Mononuclear cell (primary cell): Measurements from ENCODE around the gene COL9A3. TPM values are rescaled to one million over a fixed set of nuclear protein-coding genes. Genes with fewer than 3 reads are reported as not detected.
A peak's percentile ranks its signal among the peaks of the same experiment; 100 is the strongest.
"Not testable (repeated sequence)": the region's sequence is repeated elsewhere in the genome, so short reads cannot be mapped to it uniquely, and the experiment has no call there.

Source experiments
- H3K27me3 ChIP-seq: 2 replicates; pipeline ENCODE4 v1.6.0; 2011; ENCODE audit warnings: low read length, control low read depth; ENCODE audit not compliant: insufficient read depth
- H3K4me1 ChIP-seq: 2 replicates; pipeline ENCODE4 v1.5.1; 2011; ENCODE audit warnings: mild to moderate bottlenecking, low read length, control low read depth; ENCODE audit not compliant: insufficient read depth
- H3K4me3 ChIP-seq: 2 replicates; pipeline ENCODE4 v1.5.1; 2011; ENCODE audit warnings: mild to moderate bottlenecking, low read length, moderate library complexity
- H3K9me3 ChIP-seq: 2 replicates; pipeline ENCODE4 v1.5.1; 2011; ENCODE audit warnings: low read depth, mild to moderate bottlenecking, control low read depth, low read length
- total RNA-seq: library from RNA; depleted of rRNA; stranded (reverse); fragments of >200 nt; gene quantifications from one replicate; pipeline ENCODE4 v1.2.3, GENCODE V29; 2012

COL9A3 gene
- total RNA-seq, 1 donor, result not detected

- Histone ChIP-seq H3K27me3 (no peaks in the 10 kb centered on the region), H3K9me3 (no peaks in the 10 kb centered on the region), H3K4me3 (no peak overlapping the region)
Measured at GRCh38 chr20:62854121-62854520, 37.3 kb downstream of the COL9A3 start.

GRCh38 chr20:62855120-62855519 is 38.3 kb downstream of the COL9A3 start:
- no peaks in the 10 kb centered on the region for H3K27me3 ChIP-seq
- H3K4me3 ChIP-seq, result no peak overlapping the region

More at GRCh38 chr20:62854121-62854520, 37.3 kb downstream of the COL9A3 start:
- H3K4me1 ChIP-seq, result no peaks in the 10 kb centered on the region

GRCh38 chr20:62856931-62857619 is 40.2 kb downstream of the COL9A3 start:
- Histone ChIP-seq H3K27me3 (no peaks in the 10 kb centered on the region), H3K4me3 (no peak overlapping the region), H3K9me3 (no peaks in the 10 kb centered on the region), H3K4me1 (peaks cover 12% of the 10 kb centered on the region)

More at GRCh38 chr20:62855120-62855519, 38.3 kb downstream of the COL9A3 start:
- Histone ChIP-seq H3K4me1 (peaks cover 4% of the 10 kb centered on the region), H3K9me3 (no peaks in the 10 kb centered on the region)

- H3K27me3 ChIP-seq, result no peaks in the 10 kb centered on the region
- H3K4me3 ChIP-seq, result no peak overlapping the region
- H3K4me1 ChIP-seq, result peaks cover 14% of the 10 kb centered on the region
- H3K9me3 ChIP-seq, result no peaks in the 10 kb centered on the region
Measured at GRCh38 chr20:62858058-62858830, 41.4 kb downstream of the COL9A3 start.

- no peaks in the 10 kb centered on the region for H3K27me3 ChIP-seq
- H3K4me3 ChIP-seq, result no peak overlapping the region
- peaks cover 14% of the 10 kb centered on the region for H3K4me1 ChIP-seq
- H3K9me3 ChIP-seq, result no peaks in the 10 kb centered on the region
Measured at GRCh38 chr20:62859721-62860120, 42.9 kb downstream of the COL9A3 start.

GRCh38 chr20:62860391-62860923 is 43.6 kb downstream of the COL9A3 start:
- no peaks in the 10 kb centered on the region for H3K9me3 ChIP-seq
- peaks cover 14% of the 10 kb centered on the region for H3K4me1 ChIP-seq
- H3K27me3 ChIP-seq, result no peaks in the 10 kb centered on the region
- no peak overlapping the region for H3K4me3 ChIP-seq

DNA sequence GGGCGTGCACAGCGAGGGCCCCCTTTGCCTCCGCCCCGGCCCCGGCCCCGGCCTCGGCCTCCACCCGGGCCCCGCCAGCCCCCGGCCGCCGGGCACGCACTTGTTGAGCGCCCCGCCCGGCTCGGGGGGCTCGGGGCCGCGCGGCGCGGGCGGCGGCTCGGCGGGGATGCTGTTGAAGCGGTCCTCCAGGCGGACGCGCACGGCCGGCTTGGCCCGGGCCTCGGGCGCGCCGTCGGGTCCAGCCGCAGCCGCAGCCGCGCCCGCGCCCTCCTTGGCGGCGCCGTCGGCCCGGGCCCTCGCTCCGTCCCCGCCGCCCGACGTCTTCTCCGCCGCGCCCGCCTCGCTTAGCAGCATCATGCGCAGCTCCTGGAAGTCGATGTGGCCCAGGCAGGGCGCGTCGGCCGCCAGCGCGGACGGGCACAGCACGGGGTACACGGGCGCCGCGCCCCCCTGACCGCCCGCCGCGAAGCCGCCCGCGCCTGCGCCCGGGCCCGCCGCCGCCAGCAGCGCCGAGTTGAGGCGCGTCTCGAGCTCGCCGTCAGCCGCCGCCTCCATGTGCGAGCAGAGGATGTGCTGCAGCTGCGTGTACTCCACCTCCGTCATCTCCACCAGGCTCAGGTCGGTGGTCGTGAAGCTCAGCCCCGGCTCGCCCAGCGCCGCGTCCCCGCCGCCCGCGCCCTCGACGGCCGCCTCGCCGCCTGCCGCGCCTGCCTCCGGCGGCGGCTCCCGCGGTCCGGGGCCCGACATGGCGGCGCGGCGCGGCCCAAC is 44.3 kb downstream of the COL9A3 start:
- peaks cover 14% of the 10 kb centered on the region for H3K4me1 ChIP-seq
- no peaks in the 10 kb centered on the region for H3K9me3 ChIP-seq
- H3K27me3 ChIP-seq, result no peaks in the 10 kb centered on the region
- H3K4me3 ChIP-seq, result peak overlapping the region; percentile 26

DNA sequence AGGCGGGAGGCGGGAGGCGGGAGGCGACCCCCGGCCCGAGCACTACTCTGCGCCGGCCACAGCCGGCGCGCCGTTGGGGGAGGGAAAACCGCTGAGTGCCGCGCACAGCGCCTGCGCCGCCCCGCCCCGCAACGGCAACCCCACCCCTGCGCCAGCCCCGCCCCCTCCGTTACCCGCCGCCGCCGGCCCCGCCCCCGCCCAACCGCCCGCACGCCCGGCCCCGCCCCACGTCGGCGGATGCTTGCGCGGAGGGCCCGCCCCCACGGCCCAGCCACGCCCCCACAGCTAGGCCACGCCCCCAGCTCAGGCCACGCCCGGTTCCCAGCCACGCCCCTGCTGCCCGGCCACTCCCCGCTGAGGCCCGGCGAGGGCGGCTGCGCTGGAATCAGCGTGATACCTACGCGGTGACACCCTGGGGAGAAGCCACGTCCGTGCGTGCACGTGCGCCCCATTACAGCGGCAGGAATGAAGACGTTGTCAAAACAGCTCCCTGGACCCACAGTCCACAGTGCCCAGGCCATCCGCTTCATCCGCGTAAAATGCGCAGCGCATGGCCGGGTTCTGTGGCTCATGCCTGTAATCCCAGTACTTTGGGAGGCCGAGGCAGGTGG is 45.0 kb downstream of the COL9A3 start, which contains the start of gene TCFL5:
Gene TCFL5, minus strand, starts transcription at position 97 of the 611 bp plus-strand sequence. CDS start 152 bp downstream, outside the sequence.
- peaks cover 14% of the 10 kb centered on the region for H3K4me1 ChIP-seq
- no peaks in the 10 kb centered on the region for H3K27me3 ChIP-seq
- H3K4me3 ChIP-seq, result peak within 1 kb of the TSS; percentile 26
- H3K9me3 ChIP-seq, result no peaks in the 10 kb centered on the region

- Histone ChIP-seq H3K9me3 (no peaks in the 10 kb centered on the region), H3K4me3 (no peak overlapping the region), H3K27me3 (no peaks in the 10 kb centered on the region), H3K4me1 (peaks cover 14% of the 10 kb centered on the region)
Measured at GRCh38 chr20:62864207-62864606, 47.4 kb downstream of the COL9A3 start.

GRCh38 chr20:62872184-62872847 is 55.5 kb downstream of the COL9A3 start:
- Histone ChIP-seq H3K27me3 (no peaks in the 10 kb centered on the region), H3K4me1 (no peaks in the 10 kb centered on the region), H3K4me3 (no peak overlapping the region), H3K9me3 (no peaks in the 10 kb centered on the region)

DNA sequence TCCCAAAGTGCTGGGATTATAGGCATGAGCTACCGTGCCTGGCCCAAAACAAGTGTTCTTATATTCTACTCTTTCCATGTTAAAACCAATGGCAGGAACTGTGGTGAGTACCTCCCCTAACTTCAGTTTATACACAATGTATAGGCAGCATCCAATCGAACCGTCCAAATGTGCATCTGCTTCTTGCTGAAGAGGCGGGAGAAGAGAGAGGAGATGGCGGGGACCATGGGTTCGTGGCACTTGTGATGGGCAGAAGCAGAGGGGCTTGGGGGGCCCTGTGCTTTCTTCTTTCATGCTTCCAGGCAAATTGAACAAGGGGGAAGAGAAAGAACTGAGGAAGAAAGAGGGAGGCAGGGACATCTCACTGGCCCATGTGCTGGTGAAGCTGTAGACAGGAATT is 56.0 kb downstream of the COL9A3 start:
- H3K4me3 ChIP-seq, result no peak overlapping the region
- H3K4me1 ChIP-seq, result no peaks in the 10 kb centered on the region
- H3K27me3 ChIP-seq, result no peaks in the 10 kb centered on the region
- H3K9me3 ChIP-seq, result no peaks in the 10 kb centered on the region

- Histone ChIP-seq H3K9me3 (no peaks in the 10 kb centered on the region), H3K4me1 (no peaks in the 10 kb centered on the region), H3K27me3 (no peaks in the 10 kb centered on the region), H3K4me3 (no peak overlapping the region)
Measured at GRCh38 chr20:62873280-62873679, 56.4 kb downstream of the COL9A3 start.

- H3K4me3 ChIP-seq, H3K4me1 ChIP-seq, H3K27me3 ChIP-seq, H3K9me3 ChIP-seq: not testable (repeated sequence)
Measured at GRCh38 chr20:62873681-62874031, 56.8 kb downstream of the COL9A3 start.

- no peaks in the 10 kb centered on the region for H3K27me3 ChIP-seq
- H3K4me1 ChIP-seq, result no peaks in the 10 kb centered on the region
- H3K4me3 ChIP-seq, result no peak overlapping the region
Measured at GRCh38 chr20:62874964-62875344, 58.1 kb downstream of the COL9A3 start.

More at GRCh38 chr20:62874964-62875344, 58.1 kb downstream of the COL9A3 start:
- no peaks in the 10 kb centered on the region for H3K9me3 ChIP-seq
